Panc1 (cell line): ENCODE data around the gene ARCN1. TPM values are rescaled to one million over a fixed set of nuclear protein-coding genes. Genes with fewer than 3 reads are reported as not detected.

Experiments
- ATAC-seq: fragments of 200-7000 bp; cut with Tn5 transposase; 2 replicates; pipeline ENCODE4 v1.9.1; 2020; ENCODE audit warnings: mild to moderate bottlenecking, moderate library complexity
- BruUV-seq: library from RNA; stranded (reverse); fragments of 400-500 nt; replicated peaks from 2 replicates; lab custom pipeline; 2021; lab: Mats Ljungman, UMichigan
- CTCF ChIA-PET: fragments of 300-600 bp; sonication (Branson Sonifier 250); formaldehyde crosslinking; loops from one replicate; lab custom pipeline; 2022; ENCODE audit warnings: antibody characterized with exemption; lab: Charles Lee
- POLR2A ChIA-PET: fragments of 300-600 bp; sonication (Branson Sonifier 250); formaldehyde crosslinking; loops from one replicate; lab custom pipeline; 2022; ENCODE audit warnings: antibody characterized with exemption; lab: Charles Lee
- DNase-seq: peaks from one replicate; pipeline ENCODE4 v3.0.0-alpha.2; 2010; ENCODE audit warnings: low read depth, low spot score
- H3K27ac ChIP-seq: 2 replicates; pipeline ENCODE4 v1.5.1; 2011; ENCODE audit warnings: mild to moderate bottlenecking, low read length, inconsistent platforms
- H3K27me3 ChIP-seq: fragments of 200-500 bp; sonication (Bioruptor generic); 2 replicates; pipeline ENCODE4 v1.6.0; 2014; ENCODE audit warnings: low read length, inconsistent platforms; ENCODE audit not compliant: control insufficient read depth, insufficient read depth
- H3K36me3 ChIP-seq: fragments of 200-500 bp; sonication (Bioruptor generic); 2 replicates; pipeline ENCODE4 v1.5.1; 2014; ENCODE audit warnings: inconsistent platforms, mild to moderate bottlenecking, low read length, moderate library complexity; ENCODE audit not compliant: control insufficient read depth, insufficient read depth
- H3K4me1 ChIP-seq: 2 replicates; pipeline ENCODE4 v1.5.1; 2011; ENCODE audit warnings: inconsistent platforms, mild to moderate bottlenecking, low read length, moderate library complexity; ENCODE audit not compliant: control insufficient read depth, insufficient read depth
- H3K4me3 ChIP-seq, 2 experiments: 2 replicates each; pipeline ENCODE4 v1.5.1; 2011 to 2012; ENCODE audit warnings: low read depth in 2 of 2, low read length in 2 of 2, mild to moderate bottlenecking in 2 of 2, inconsistent platforms in 1 of 2, moderate library complexity in 1 of 2
- H3K9me3 ChIP-seq: fragments of 200-500 bp; sonication (Bioruptor generic); 2 replicates; pipeline ENCODE4 v1.5.1; 2014; ENCODE audit warnings: low read depth, mild to moderate bottlenecking, inconsistent platforms, low read length, moderate library complexity; ENCODE audit not compliant: control insufficient read depth, insufficient read depth
- POLR2AphosphoS5 ChIP-seq: IDR thresholded peaks from 2 replicates; pipeline ENCODE4 v1.6.1; 2012; ENCODE audit warnings: mild to moderate bottlenecking, low read depth, low read length, moderate library complexity
- SIN3A ChIP-seq: IDR thresholded peaks from 2 replicates; pipeline ENCODE4 v1.6.1; 2012; ENCODE audit warnings: low read depth, mild to moderate bottlenecking, low read length, moderate library complexity, borderline replicate concordance; ENCODE audit not compliant: insufficient read depth
- TCF7L2 ChIP-seq: IDR thresholded peaks from 2 replicates; pipeline ENCODE4 v1.6.1; 2011; ENCODE audit warnings: mild to moderate bottlenecking, low read depth, low read length, inconsistent platforms
- in situ Hi-C: cut with HindIII; loops from 2 replicates; pipeline ENCODE4 v1.10.0; 2016; ENCODE audit warnings: low sequenced_read_pairs, low pct_unique_long_range_greater_than_20kb
- intact Hi-C: fragments of 100-400 bp; cut with micrococcal nuclease; formaldehyde crosslinking; loops from one replicate; pipeline ENCODE4 v1.10.0; 2022; ENCODE audit not compliant: unreplicated experiment
- microRNA-seq: library from miRNA; unstranded; fragments of <30 nt; microRNA quantifications from one replicate; pipeline ENCODE4 v1.1.0, GENCODE V29; 2020; ENCODE audit not compliant: unreplicated experiment
- total RNA-seq: library from RNA; stranded (reverse); gene quantifications from one replicate; pipeline ENCODE4 v1.2.1, GENCODE V29; 2021; ENCODE audit not compliant: unreplicated experiment
- TF ChIP-seq, protein P1 (sequence below), 2 experiments: IDR thresholded peaks; 2 replicates each; pipeline ENCODE4 v1.6.1; 2011 to 2012; ENCODE audit warnings: low read depth in 2 of 2, control low read depth in 1 of 2, low read length in 1 of 2, mild to moderate bottlenecking in 1 of 2, moderate library complexity in 1 of 2; ENCODE audit not compliant: insufficient read depth in 1 of 2
- TF ChIP-seq, protein P2 (sequence below): fragments of 450-650 bp; IDR thresholded peaks from 2 replicates; pipeline ENCODE4 v1.5.1; 2017; ENCODE audit warnings: mild to moderate bottlenecking

ARCN1 gene
- total RNA-seq, 1 experiment from 2014 or later = 197 TPM

DNA sequence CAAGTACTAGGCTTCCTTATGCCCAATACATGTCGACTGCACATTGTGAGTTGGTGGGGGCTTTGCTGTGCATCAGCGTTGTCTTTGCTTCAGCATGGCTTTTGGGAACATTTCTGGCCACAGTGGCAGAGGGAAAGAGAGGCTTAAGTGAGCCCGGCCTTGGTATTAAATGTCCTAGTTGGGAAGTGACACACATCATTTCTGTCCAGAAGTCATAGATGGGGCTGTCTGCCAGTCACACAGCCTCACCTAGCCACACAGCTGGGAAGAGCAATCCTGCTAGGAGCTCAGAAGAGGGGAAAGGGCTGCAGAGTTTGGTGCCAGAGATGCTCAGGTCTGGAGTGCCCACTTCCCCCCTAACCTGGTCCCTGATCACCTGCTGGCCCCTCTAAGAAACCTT lies 79.6 kb downstream of the ARCN1 start:
- peaks cover 7% of the 10 kb centered on the region; the same call in 1 of the 2 replicates for H3K36me3 ChIP-seq
- TF ChIP-seq, protein P1, sequence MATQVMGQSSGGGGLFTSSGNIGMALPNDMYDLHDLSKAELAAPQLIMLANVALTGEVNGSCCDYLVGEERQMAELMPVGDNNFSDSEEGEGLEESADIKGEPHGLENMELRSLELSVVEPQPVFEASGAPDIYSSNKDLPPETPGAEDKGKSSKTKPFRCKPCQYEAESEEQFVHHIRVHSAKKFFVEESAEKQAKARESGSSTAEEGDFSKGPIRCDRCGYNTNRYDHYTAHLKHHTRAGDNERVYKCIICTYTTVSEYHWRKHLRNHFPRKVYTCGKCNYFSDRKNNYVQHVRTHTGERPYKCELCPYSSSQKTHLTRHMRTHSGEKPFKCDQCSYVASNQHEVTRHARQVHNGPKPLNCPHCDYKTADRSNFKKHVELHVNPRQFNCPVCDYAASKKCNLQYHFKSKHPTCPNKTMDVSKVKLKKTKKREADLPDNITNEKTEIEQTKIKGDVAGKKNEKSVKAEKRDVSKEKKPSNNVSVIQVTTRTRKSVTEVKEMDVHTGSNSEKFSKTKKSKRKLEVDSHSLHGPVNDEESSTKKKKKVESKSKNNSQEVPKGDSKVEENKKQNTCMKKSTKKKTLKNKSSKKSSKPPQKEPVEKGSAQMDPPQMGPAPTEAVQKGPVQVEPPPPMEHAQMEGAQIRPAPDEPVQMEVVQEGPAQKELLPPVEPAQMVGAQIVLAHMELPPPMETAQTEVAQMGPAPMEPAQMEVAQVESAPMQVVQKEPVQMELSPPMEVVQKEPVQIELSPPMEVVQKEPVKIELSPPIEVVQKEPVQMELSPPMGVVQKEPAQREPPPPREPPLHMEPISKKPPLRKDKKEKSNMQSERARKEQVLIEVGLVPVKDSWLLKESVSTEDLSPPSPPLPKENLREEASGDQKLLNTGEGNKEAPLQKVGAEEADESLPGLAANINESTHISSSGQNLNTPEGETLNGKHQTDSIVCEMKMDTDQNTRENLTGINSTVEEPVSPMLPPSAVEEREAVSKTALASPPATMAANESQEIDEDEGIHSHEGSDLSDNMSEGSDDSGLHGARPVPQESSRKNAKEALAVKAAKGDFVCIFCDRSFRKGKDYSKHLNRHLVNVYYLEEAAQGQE (IDR thresholded peaks at IDR 0.05; ENCODE audit: insufficient read depth in 1 of 2, low read depth in 2 of 2, low read length in 1 of 2) = no peak
- TF ChIP-seq, protein P2, sequence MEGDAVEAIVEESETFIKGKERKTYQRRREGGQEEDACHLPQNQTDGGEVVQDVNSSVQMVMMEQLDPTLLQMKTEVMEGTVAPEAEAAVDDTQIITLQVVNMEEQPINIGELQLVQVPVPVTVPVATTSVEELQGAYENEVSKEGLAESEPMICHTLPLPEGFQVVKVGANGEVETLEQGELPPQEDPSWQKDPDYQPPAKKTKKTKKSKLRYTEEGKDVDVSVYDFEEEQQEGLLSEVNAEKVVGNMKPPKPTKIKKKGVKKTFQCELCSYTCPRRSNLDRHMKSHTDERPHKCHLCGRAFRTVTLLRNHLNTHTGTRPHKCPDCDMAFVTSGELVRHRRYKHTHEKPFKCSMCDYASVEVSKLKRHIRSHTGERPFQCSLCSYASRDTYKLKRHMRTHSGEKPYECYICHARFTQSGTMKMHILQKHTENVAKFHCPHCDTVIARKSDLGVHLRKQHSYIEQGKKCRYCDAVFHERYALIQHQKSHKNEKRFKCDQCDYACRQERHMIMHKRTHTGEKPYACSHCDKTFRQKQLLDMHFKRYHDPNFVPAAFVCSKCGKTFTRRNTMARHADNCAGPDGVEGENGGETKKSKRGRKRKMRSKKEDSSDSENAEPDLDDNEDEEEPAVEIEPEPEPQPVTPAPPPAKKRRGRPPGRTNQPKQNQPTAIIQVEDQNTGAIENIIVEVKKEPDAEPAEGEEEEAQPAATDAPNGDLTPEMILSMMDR = no peak
- no peak for TF ChIP-seq POLR2AphosphoS5
- TF ChIP-seq TCF7L2 = no peak
- no peak for TF ChIP-seq SIN3A
- ATAC-seq = no peak
- no TSS peak for BruUV-seq
- H3K27ac ChIP-seq = no peak overlapping the region
- no peak for DNase-seq
- H3K27me3 ChIP-seq = no peaks in the 10 kb centered on the region
- intact Hi-C loops (no loop called here), in situ Hi-C loops (no loop called here)
- no peak overlapping the region for H3K4me3 ChIP-seq
- ChIA-PET POLR2A (interaction anchor here (0.5 to 0.7 kb wide), 2 partner anchors 1232 to 1279 kb away, joined by 4 to 6 read pairs; no protein-coding TSS in a partner anchor), CTCF (no interaction called here)
- H3K9me3 ChIP-seq = no peaks in the 10 kb centered on the region
- no peaks in the 10 kb centered on the region for H3K4me1 ChIP-seq

Small RNA genes within 50 kb of the gene (microRNA-seq; reads per million reads assigned to microRNA genes)
- gene MIR6716 = 1.3 reads per million

Other genes with a start within 250 kb of the ARCN1 start
- 0.39 TPM for gene CD3D, start 229.7 kb upstream of the ARCN1 start, total RNA-seq
- 0.15 TPM for gene CD3G, start 228.1 kb upstream of the ARCN1 start, total RNA-seq
- gene UBE4A, start 212.8 kb upstream of the ARCN1 start, total RNA-seq = 57.9 TPM
- 504 TPM for gene ATP5MG, start 170.8 kb upstream of the ARCN1 start, total RNA-seq
- 139 TPM for gene KMT2A, start 135.9 kb upstream of the ARCN1 start, total RNA-seq
- 1.2 TPM for gene TTC36, start 44.9 kb upstream of the ARCN1 start, total RNA-seq
- 6.7 TPM for gene TMEM25, start 41.2 kb upstream of the ARCN1 start, total RNA-seq
- 2.5 TPM for gene IFT46, start 6.5 kb upstream of the ARCN1 start, total RNA-seq
- gene PHLDB1, start 35.2 kb downstream of the ARCN1 start, total RNA-seq = 97.7 TPM
- gene TREH, start 107.2 kb downstream of the ARCN1 start, total RNA-seq = 0.05 TPM
- gene DDX6, start 218.8 kb downstream of the ARCN1 start, total RNA-seq = 155 TPM